Colonic mucosa (tissue), 4 donors: Measurements from ENCODE around the gene NPHS1. TPM values are rescaled to one million over a fixed set of nuclear protein-coding genes. Genes with fewer than 3 reads are reported as not detected.

Experiments
- DNase-seq: peaks from one replicate; pipeline ENCODE4 v3.0.0-alpha.2; 2020
- H3K27ac ChIP-seq: fragments of 200-600 bp; one replicate; pipeline ENCODE4 v1.8.0; 2021
- H3K27me3 ChIP-seq: fragments of 200-600 bp; one replicate; pipeline ENCODE4 v1.8.0; 2021
- H3K36me3 ChIP-seq: fragments of 200-600 bp; one replicate; pipeline ENCODE4 v1.8.0; 2021
- H3K4me1 ChIP-seq: fragments of 200-600 bp; one replicate; pipeline ENCODE4 v1.8.0; 2021; ENCODE audit warnings: mild to moderate bottlenecking
- H3K4me3 ChIP-seq: fragments of 200-600 bp; one replicate; pipeline ENCODE4 v1.8.0; 2021
- H3K9ac ChIP-seq, 2 donors: one replicate each; pipeline ENCODE4 v1.7.0; 2013; ENCODE audit warnings: control low read depth in 2 of 2, low read depth in 2 of 2, low read length in 2 of 2
- H3K9me3 ChIP-seq: fragments of 200-600 bp; one replicate; pipeline ENCODE4 v1.8.0; 2021
- intact Hi-C: fragments of 100-400 bp; cut with DNase I; formaldehyde crosslinking; loops from one replicate; pipeline ENCODE4 v1.14.1; 2022
- total RNA-seq, 2 donors: library from RNA; stranded (reverse); fragmentation: NEBNext Ultra II Directional in 1 of 2; extraction: Animal tissue kit (Norgen Biotek cat#: 25700) in 1 of 2; gene quantifications; one replicate each; pipeline ENCODE4 v1.2.1, GENCODE V29; 2021
- TF ChIP-seq, protein P1 (sequence below): fragments of 200-600 bp; IDR thresholded peaks from one replicate; pipeline ENCODE4 v1.8.0; 2022; ENCODE audit warnings: antibody characterized with exemption, mild to moderate bottlenecking
- donor health status: healthy.
- donor health status: DM: no; HTN: no; CAD: no.
- donor health status: DM: no; HTN: no; CAD: no.

The NPHS1 gene
- total RNA-seq, 2 donors from 2014 or later = not detected

DNA sequence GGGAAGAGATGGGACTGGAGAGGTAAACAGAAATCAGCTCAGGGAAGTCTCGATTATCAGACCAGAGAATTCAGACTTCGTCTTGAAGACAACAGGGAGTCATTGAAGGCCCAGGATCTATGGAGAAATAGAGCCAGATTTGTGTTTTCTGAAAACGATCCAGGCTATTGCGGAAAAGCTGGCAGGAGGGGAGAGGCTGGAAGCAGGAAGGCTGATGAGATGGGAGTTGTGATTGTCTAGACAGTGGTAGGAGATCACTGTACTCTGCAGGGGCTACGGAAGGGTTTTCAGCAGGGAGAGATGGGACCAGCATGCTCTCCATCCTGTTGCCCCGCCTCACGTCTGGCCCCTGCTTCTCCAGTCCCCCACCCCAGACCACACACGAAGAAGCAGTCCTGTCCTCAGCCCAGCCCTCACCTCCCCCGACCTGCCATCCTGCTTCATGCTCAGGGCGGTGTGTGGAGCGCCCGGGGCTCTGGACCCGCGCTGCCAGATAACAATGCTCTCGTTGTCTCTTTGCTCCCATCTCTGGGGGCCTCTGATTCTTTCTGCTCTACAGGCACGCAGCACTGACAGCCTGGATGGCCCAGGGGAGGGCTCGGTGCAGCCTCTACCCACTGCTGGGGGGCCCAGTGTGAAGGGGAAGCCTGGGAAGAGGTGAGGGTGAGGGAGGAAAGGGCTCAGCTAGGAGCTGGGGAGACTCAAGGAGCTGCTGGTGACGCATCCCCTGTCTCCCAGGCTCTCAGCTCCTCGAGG, 75.0 kb downstream of the NPHS1 start:
- no peak overlapping the region for H3K9ac ChIP-seq

DNA sequence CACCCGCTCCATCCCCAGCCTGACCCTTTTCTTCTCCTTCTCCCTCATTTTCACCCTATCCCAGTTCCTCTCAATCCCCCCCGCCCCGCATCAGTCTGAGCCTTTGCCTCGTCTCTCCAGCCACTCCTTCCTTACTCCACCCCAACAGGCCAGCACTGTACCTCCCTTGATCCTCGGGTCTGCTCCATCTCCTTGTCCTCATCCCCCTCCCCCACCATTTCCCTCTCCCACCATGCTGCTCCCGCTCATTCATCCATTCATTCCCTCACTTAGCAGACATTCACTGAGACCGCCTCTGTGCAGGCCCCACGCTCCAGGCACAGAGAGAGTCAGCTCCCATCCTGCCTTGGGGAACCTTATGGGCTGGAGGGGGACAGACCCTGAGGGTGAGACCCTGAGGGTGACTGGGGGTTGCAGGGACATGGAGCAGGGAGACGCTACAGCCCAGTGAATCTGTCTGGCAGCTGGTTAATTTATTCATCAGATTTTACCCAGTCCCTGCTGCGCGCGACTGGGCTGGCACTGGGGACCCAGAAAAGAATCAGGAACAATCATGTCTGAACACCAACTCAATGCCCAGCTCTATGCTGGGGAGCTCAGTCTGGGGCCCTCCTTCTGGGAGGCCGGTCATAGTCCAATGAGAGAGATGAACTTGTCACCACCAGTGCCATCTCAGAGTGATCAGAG, 76.1 kb downstream of the NPHS1 start:
- no peaks in the 10 kb centered on the region for H3K4me1 ChIP-seq
- TF ChIP-seq, protein P1, sequence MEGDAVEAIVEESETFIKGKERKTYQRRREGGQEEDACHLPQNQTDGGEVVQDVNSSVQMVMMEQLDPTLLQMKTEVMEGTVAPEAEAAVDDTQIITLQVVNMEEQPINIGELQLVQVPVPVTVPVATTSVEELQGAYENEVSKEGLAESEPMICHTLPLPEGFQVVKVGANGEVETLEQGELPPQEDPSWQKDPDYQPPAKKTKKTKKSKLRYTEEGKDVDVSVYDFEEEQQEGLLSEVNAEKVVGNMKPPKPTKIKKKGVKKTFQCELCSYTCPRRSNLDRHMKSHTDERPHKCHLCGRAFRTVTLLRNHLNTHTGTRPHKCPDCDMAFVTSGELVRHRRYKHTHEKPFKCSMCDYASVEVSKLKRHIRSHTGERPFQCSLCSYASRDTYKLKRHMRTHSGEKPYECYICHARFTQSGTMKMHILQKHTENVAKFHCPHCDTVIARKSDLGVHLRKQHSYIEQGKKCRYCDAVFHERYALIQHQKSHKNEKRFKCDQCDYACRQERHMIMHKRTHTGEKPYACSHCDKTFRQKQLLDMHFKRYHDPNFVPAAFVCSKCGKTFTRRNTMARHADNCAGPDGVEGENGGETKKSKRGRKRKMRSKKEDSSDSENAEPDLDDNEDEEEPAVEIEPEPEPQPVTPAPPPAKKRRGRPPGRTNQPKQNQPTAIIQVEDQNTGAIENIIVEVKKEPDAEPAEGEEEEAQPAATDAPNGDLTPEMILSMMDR = no peak
- no peak overlapping the region for H3K27ac ChIP-seq
- peak overlapping the region in 1 of 2 donors; percentile 35 for H3K9ac ChIP-seq
- peak overlapping the region; percentile 88 for H3K4me3 ChIP-seq
- H3K36me3 ChIP-seq = no peaks in the 10 kb centered on the region
- no peaks in the 10 kb centered on the region for H3K27me3 ChIP-seq
- DNase-seq = no peak
- intact Hi-C loops = no loop called here
- H3K9me3 ChIP-seq = no peaks in the 10 kb centered on the region

More for the DNA sequence above, 75.0 kb downstream of the NPHS1 start:
- TF ChIP-seq, protein P1 = no peak
- no peaks in the 10 kb centered on the region for H3K36me3 ChIP-seq
- H3K27me3 ChIP-seq = no peaks in the 10 kb centered on the region
- no peaks in the 10 kb centered on the region for H3K9me3 ChIP-seq
- DNase-seq = no peak
- no peak overlapping the region for H3K4me3 ChIP-seq
- no peak overlapping the region for H3K27ac ChIP-seq
- intact Hi-C loops = no loop called here
- H3K4me1 ChIP-seq = no peaks in the 10 kb centered on the region

Other genes with a start within 250 kb of the NPHS1 start
- 10 to 100 TPM in 1 of 2 donors, 1 to 10 TPM in 1; 5.0 to 17.0 TPM for gene HAUS5, start 239.8 kb downstream of the NPHS1 start, total RNA-seq
- 100 to 1,000 TPM in 1 of 2 donors, 10 to 100 TPM in 1; 73.5 to 117 TPM for gene RBM42, start 223.5 kb downstream of the NPHS1 start, total RNA-seq
- 1 to 10 TPM; 1.4 to 1.9 TPM for gene ETV2, start 210.8 kb downstream of the NPHS1 start, total RNA-seq
- 100 to 1,000 TPM; 761 to 820 TPM for gene COX6B1, start 204.2 kb downstream of the NPHS1 start, total RNA-seq
- not detected for gene UPK1A, start 186.0 kb downstream of the NPHS1 start, total RNA-seq
- under 1 TPM in 1 of 2 donors, not detected in 1; 0.32 TPM for gene ZBTB32, start 147.9 kb downstream of the NPHS1 start, total RNA-seq
- 10 to 100 TPM; 32.1 to 46.9 TPM for gene KMT2B, start 134.5 kb downstream of the NPHS1 start, total RNA-seq
- gene IGFLR1, start 110.1 kb downstream of the NPHS1 start, total RNA-seq = 1 to 10 TPM; 5.4 to 6.9 TPM
- gene U2AF1L4, start 107.1 kb downstream of the NPHS1 start, total RNA-seq = 10 to 100 TPM; 14.9 to 18.7 TPM
- 10 to 100 TPM; 73.8 to 87.4 TPM for gene PSENEN, start 106.9 kb downstream of the NPHS1 start, total RNA-seq
- 1 to 10 TPM; 5.1 to 7.5 TPM for gene LIN37, start 103.9 kb downstream of the NPHS1 start, total RNA-seq
- gene HSPB6, start 95.5 kb downstream of the NPHS1 start, total RNA-seq = 10 to 100 TPM in 1 of 2 donors, 1 to 10 TPM in 1; 6.3 to 23.6 TPM
- gene PROSER3, start 94.3 kb downstream of the NPHS1 start, total RNA-seq = 10 to 100 TPM; 17.1 to 26.9 TPM
- 10 to 100 TPM in 1 of 2 donors, 1 to 10 TPM in 1; 6.0 to 25.0 TPM for gene ARHGAP33, start 76.9 kb downstream of the NPHS1 start, total RNA-seq
- not detected for gene PRODH2, start 39.7 kb downstream of the NPHS1 start, total RNA-seq
- under 1 TPM in 1 of 2 donors, not detected in 1; 0.13 TPM for gene KIRREL2, start 4.4 kb upstream of the NPHS1 start, total RNA-seq
- gene APLP1, start 16.1 kb upstream of the NPHS1 start, total RNA-seq = 1 to 10 TPM; 2.6 to 3.7 TPM
- gene NFKBID, start 48.0 kb upstream of the NPHS1 start, total RNA-seq = 10 to 100 TPM in 1 of 2 donors, 1 to 10 TPM in 1; 8.6 to 11.2 TPM
- 1 to 10 TPM; 2.4 to 4.8 TPM for gene HCST, start 50.0 kb upstream of the NPHS1 start, total RNA-seq
- gene TYROBP, start 55.8 kb upstream of the NPHS1 start, total RNA-seq = 10 to 100 TPM; 10.4 to 32.8 TPM
- gene LRFN3, start 83.9 kb upstream of the NPHS1 start, total RNA-seq = 10 to 100 TPM; 10.0 to 17.4 TPM
- 10 to 100 TPM; 25.2 to 31.6 TPM for gene SDHAF1, start 142.7 kb upstream of the NPHS1 start, total RNA-seq
- gene SYNE4, start 156.3 kb upstream of the NPHS1 start, total RNA-seq = 10 to 100 TPM in 1 of 2 donors, 1 to 10 TPM in 1; 9.3 to 10.1 TPM
- gene ALKBH6, start 161.7 kb upstream of the NPHS1 start, total RNA-seq = 10 to 100 TPM; 17.0 to 26.2 TPM
- 10 to 100 TPM in 1 of 2 donors, 1 to 10 TPM in 1; 3.4 to 11.7 TPM for gene CLIP3, start 180.4 kb upstream of the NPHS1 start, total RNA-seq
- 1 to 10 TPM; 3.3 to 4.6 TPM for gene THAP8, start 201.8 kb upstream of the NPHS1 start, total RNA-seq
- gene WDR62, start 202.4 kb upstream of the NPHS1 start, total RNA-seq = 10 to 100 TPM in 1 of 2 donors, 1 to 10 TPM in 1; 2.1 to 13.1 TPM